Duodenal mucosa (tissue), 2 donors: ENCODE results near the gene EPOP.

Experiments used
- H3K27ac ChIP-seq: one replicate; pipeline ENCODE4 v1.7.0; 2013; ENCODE audit warnings: low read depth, low read length
- H3K27me3 ChIP-seq, 2 donors: one replicate each; pipeline ENCODE4 v1.7.0; 2013; ENCODE audit warnings: low read length in 2 of 2, control low read depth in 1 of 2; ENCODE audit not compliant: insufficient read depth in 2 of 2, control insufficient read depth in 1 of 2
- H3K36me3 ChIP-seq, 2 donors: one replicate each; pipeline ENCODE4 v1.7.0; 2013; ENCODE audit warnings: low read length in 2 of 2, control low read depth in 1 of 2; ENCODE audit not compliant: insufficient read depth in 2 of 2, control insufficient read depth in 1 of 2
- H3K4me1 ChIP-seq, 2 donors: one replicate each; pipeline ENCODE4 v1.7.0; 2013; ENCODE audit warnings: low read length in 2 of 2, control low read depth in 1 of 2; ENCODE audit not compliant: insufficient read depth in 2 of 2, control insufficient read depth in 1 of 2
- H3K4me3 ChIP-seq, 2 donors: one replicate each; pipeline ENCODE4 v1.7.0; 2013; ENCODE audit warnings: low read length in 2 of 2, low read depth in 1 of 2
- H3K9ac ChIP-seq, 2 donors: one replicate each; pipeline ENCODE4 v1.7.0; 2013; ENCODE audit warnings: low read length in 2 of 2, low read depth in 1 of 2
- H3K9me3 ChIP-seq, 2 donors: one replicate each; pipeline ENCODE4 v1.7.0; 2013; ENCODE audit warnings: low read length in 2 of 2, control low read depth in 1 of 2; ENCODE audit not compliant: control insufficient read depth in 1 of 2

Gene EPOP

GRCh38 chr17:38674014-38674748 is 576 bp downstream of the EPOP start:
- Histone ChIP-seq H3K4me1 (peaks cover 16 to 21% of the 10 kb centered on the region in 2 donors), H3K36me3 (no peaks in the 10 kb centered on the region), H3K9me3 (no peaks in the 10 kb centered on the region), H3K27me3 (peaks cover 51% of the 10 kb centered on the region in 2 donors), H3K9ac (peak overlapping the region in 1 of 2 donors; percentile 7), H3K27ac (no peak overlapping the region), H3K4me3 (peak overlapping the region; percentile 55 to 61)

DNA sequence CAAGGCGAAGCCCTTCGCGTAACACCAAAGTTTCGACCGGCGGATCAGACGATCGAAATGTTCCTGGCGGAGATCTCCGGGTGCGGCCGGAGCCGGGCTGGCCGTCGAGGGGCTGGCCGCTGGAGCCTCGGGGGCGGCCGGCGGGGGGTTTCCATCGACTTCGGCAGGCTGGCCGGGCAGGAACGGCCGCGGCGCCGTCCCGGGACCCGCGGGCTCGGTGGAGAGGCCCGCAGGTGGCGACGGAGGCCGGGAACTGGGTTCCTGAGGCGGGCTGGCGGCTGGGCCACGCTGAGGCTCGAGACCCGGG is 1.1 kb downstream of the EPOP start:
- no peaks in the 10 kb centered on the region for H3K36me3 ChIP-seq
- no peaks in the 10 kb centered on the region for H3K9me3 ChIP-seq
- peaks cover 56% of the 10 kb centered on the region in 2 donors for H3K27me3 ChIP-seq
- peak overlapping the region; percentile 55 to 61 for H3K4me3 ChIP-seq
- H3K27ac ChIP-seq = no peak overlapping the region
- peaks cover 16 to 21% of the 10 kb centered on the region in 2 donors for H3K4me1 ChIP-seq
- H3K9ac ChIP-seq = no peak overlapping the region

GRCh38 chr17:38672788-38673706 is 1.7 kb downstream of the EPOP start:
- H3K9ac ChIP-seq = no peak overlapping the region
- peaks cover 56 to 62% of the 10 kb centered on the region in 2 donors for H3K27me3 ChIP-seq
- H3K4me3 ChIP-seq = peak overlapping the region in 1 of 2 donors; percentile 5
- no peaks in the 10 kb centered on the region for H3K9me3 ChIP-seq
- no peaks in the 10 kb centered on the region for H3K36me3 ChIP-seq
- H3K27ac ChIP-seq = no peak overlapping the region
- peaks cover 16 to 21% of the 10 kb centered on the region in 2 donors for H3K4me1 ChIP-seq

- no peak overlapping the region for H3K27ac ChIP-seq
- no peaks in the 10 kb centered on the region for H3K36me3 ChIP-seq
- no peak overlapping the region for H3K9ac ChIP-seq
- H3K27me3 ChIP-seq = peaks cover 56 to 63% of the 10 kb centered on the region in 2 donors
- H3K4me1 ChIP-seq = peaks cover 16 to 19% of the 10 kb centered on the region in 2 donors
- peak overlapping the region in 1 of 2 donors; percentile 5 for H3K4me3 ChIP-seq
- H3K9me3 ChIP-seq = no peaks in the 10 kb centered on the region
Measured at GRCh38 chr17:38671939-38672720, 2.6 kb downstream of the EPOP start.

GRCh38 chr17:38669520-38669919 is 5.2 kb downstream of the EPOP start:
- peaks cover 11% of the 10 kb centered on the region in 2 donors for H3K4me1 ChIP-seq
- no peak overlapping the region for H3K9ac ChIP-seq
- no peak overlapping the region for H3K27ac ChIP-seq
- no peaks in the 10 kb centered on the region for H3K9me3 ChIP-seq
- no peak overlapping the region for H3K4me3 ChIP-seq
- H3K27me3 ChIP-seq = peaks cover 43 to 51% of the 10 kb centered on the region in 2 donors
- no peaks in the 10 kb centered on the region for H3K36me3 ChIP-seq

- Histone ChIP-seq H3K27ac (no peak overlapping the region), H3K36me3 (no peaks in the 10 kb centered on the region), H3K4me1 (peaks cover 8 to 11% of the 10 kb centered on the region in 2 donors), H3K27me3 (peaks cover 35 to 42% of the 10 kb centered on the region in 2 donors), H3K4me3 (no peak overlapping the region), H3K9ac (no peak overlapping the region), H3K9me3 (no peaks in the 10 kb centered on the region)
Measured at GRCh38 chr17:38667787-38668122, 7.0 kb downstream of the EPOP start.

DNA sequence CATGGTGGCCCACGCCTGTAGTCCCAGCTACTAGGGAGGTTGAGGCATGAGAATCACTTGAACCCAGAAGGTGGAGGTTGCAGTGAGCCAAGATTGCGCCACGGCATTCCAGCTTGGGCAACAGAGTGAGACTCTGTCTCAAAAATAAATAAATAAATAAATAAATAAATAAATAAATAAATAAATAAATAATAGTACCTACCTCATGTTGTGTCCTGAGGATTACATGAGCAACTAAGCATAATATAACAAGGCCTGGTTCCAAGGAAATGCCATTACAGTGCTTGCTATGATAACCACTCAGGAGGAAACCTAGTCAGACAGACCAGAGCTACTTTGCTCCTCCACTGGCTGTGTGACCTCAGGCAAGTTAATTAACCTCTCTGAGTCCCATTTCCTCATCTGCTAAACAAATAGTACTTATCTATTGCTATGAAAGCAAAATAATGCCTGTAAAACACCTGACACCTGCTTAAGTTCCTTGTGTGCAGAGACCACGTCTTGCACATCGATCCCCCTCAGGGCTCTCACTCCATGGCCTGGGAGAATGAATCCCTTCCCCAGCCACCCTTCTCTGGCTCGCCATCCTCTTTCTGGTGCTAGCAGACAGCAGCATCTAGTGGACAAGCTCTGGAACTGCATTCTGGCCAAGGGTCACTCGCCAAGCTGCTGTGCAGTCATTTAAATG is 7.5 kb downstream of the EPOP start:
- peaks cover 30 to 37% of the 10 kb centered on the region in 2 donors for H3K27me3 ChIP-seq
- no peak overlapping the region for H3K4me3 ChIP-seq
- no peaks in the 10 kb centered on the region for H3K9me3 ChIP-seq
- H3K9ac ChIP-seq = no peak overlapping the region
- H3K36me3 ChIP-seq = no peaks in the 10 kb centered on the region
- H3K4me1 ChIP-seq = peaks cover 7% of the 10 kb centered on the region in 2 donors
- H3K27ac ChIP-seq = no peak overlapping the region

DNA sequence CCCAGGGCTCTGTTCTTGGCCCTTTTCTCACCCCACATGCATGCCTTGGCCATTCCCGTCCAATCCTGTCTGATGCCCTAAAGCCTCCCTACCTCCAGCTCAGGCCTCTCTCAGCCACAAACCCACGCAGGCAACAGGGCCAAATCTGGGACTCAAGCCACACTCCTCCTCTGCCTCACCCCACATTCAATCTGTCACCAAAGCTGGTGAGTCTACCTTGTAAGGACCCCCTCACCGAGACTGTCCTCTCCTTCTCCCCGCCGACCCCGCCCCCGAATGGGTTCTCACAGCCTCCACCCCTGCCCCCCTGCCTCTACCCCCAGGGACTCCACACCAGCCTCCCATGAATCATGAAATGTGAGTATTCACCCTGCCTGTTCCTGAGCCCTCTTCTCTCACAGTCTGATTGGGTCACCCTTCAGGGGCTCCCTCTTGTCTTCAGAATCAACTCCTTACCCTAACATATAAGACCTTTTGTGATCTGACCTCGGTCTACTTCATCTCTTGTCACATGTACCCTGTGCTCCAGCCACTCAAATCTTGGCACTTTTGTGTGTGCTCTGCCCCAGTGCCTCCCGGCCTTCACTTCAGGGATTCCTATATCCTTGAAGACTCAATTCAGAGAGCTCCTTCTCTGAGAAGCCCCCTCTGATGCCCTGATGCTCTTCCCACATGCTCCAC is 10.7 kb downstream of the EPOP start:
- Histone ChIP-seq H3K4me1 (no peaks in the 10 kb centered on the region), H3K27ac (no peak overlapping the region), H3K9ac (no peak overlapping the region), H3K36me3 (no peaks in the 10 kb centered on the region), H3K27me3 (peaks cover 4 to 11% of the 10 kb centered on the region in 2 donors), H3K4me3 (no peak overlapping the region), H3K9me3 (no peaks in the 10 kb centered on the region)

DNA sequence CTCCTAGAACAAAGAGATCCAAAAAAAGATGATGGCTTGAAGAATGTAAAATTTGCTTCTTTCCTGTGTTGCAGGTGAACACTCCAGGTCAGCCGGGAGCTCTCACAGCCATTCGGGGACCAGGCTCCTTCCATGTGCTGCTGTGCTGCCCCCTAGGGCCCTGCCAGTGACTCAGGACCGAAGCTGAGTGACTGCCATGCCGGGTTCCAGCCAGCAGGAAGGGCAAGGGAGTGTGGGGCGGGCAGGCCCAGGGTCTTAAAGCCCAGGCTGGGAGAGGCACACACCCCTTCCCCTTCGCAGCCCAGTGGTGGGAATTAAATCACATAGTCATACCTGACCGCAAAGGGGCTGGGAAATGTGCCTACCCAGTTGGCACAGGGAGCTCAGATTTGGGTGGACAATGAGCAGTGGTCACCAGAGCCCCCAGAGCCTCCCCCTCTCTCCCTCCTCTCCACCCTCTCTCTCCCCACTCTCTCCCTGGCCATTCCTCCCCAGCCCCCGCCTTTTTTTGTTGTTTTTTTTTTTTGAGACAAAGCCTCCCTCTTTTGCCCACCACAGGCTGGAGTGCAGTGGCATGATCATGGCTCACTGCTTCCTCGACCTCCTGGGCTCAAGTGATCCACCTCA is 11.5 kb downstream of the EPOP start:
- no peaks in the 10 kb centered on the region for H3K36me3 ChIP-seq
- no peak overlapping the region for H3K9ac ChIP-seq
- H3K9me3 ChIP-seq = no peaks in the 10 kb centered on the region
- H3K4me3 ChIP-seq = no peak overlapping the region
- H3K27ac ChIP-seq = no peak overlapping the region
- peaks cover 0 to 3% of the 10 kb centered on the region in 2 donors for H3K27me3 ChIP-seq
- no peaks in the 10 kb centered on the region for H3K4me1 ChIP-seq
